HFFc6 (cell line): ENCODE data around the gene TRAPPC10. TPM values are rescaled to one million over a fixed set of nuclear protein-coding genes. Genes with fewer than 3 reads are reported as not detected.

Experiments used
- DNase-seq: peaks from one replicate; pipeline ENCODE4 v3.0.0-alpha.2; 2018
- H3K27ac Mint-ChIP-seq: 2 replicates; pipeline ENCODE4 v1.8.0; 2020; ENCODE audit warnings: mild to moderate bottlenecking, mixed read lengths
- H3K27me3 Mint-ChIP-seq: 2 replicates; pipeline ENCODE4 v1.8.0; 2021; ENCODE audit warnings: mild to moderate bottlenecking, moderate library complexity, mixed read lengths; ENCODE audit not compliant: insufficient read depth
- H3K36me3 Mint-ChIP-seq: 2 replicates; pipeline ENCODE4 v1.8.0; 2021; ENCODE audit warnings: low read depth, mixed read lengths
- H3K4me1 Mint-ChIP-seq: 2 replicates; pipeline ENCODE4 v1.8.0; 2020; ENCODE audit warnings: low read depth, mixed read lengths
- H3K4me3 Mint-ChIP-seq: 2 replicates; pipeline ENCODE4 v1.8.0; 2020; ENCODE audit warnings: mild to moderate bottlenecking, moderate library complexity, mixed read lengths
- H3K9me3 Mint-ChIP-seq: 2 replicates; pipeline ENCODE4 v1.8.0; 2020; ENCODE audit warnings: mild to moderate bottlenecking, mixed read lengths
- CTCF ChIP-seq: fragments of 200-600 bp; sonication (generic); IDR thresholded peaks from 2 replicates; pipeline ENCODE4 v1.5.0; 2021; ENCODE audit warnings: antibody characterized with exemption, mild to moderate bottlenecking
- total RNA-seq, 6 experiments: library from RNA; stranded (reverse); fragmentation: NEBNext Ultra II Directional; extraction: Animal tissue kit (Norgen Biotek cat#: 25700); gene quantifications; 2 replicates in 1 of 6; 3 replicates in 5 of 6; pipeline ENCODE4 v1.2.3, GENCODE V29; 2021

Gene TRAPPC10
- total RNA-seq, 6 experiments from 2014 or later = 24.1 to 29.4 (median 27.7) TPM

DNA sequence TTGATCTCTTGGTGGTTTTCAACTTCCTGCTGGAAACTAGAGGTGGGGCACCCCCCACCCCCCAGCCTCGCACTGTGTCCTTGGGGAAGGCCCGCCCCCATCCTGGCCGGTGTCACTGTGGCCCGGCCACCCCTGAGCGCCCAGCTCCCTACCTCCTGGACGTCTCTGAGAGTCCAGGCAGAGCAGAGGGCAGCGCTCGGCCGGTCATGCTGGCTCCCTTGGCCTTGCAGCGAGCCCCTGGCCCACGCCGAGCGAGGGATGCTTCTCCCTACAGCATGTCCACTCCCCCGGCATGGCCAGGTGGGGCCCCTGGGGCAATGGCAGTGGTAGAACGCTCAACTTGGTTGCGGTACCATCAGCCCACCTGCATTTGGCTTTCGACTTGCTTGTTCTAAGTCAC is 28.7 kb upstream of the TRAPPC10 start:
- Mint-ChIP-seq H3K4me3 (no peak overlapping the region), H3K9me3 (no peaks in the 10 kb centered on the region), H3K27ac (no peak overlapping the region), H3K36me3 (peaks cover 14% of the 10 kb centered on the region), H3K27me3 (peaks cover 5% of the 10 kb centered on the region; the same call in 1 of the 2 replicates), H3K4me1 (no peaks in the 10 kb centered on the region; the same call in 1 of the 2 replicates)
- no peak for DNase-seq
- TF ChIP-seq CTCF = no peak

- no peak for TF ChIP-seq CTCF
- DNase-seq = no peak
- Mint-ChIP-seq H3K4me3 (no peak overlapping the region), H3K9me3 (no peaks in the 10 kb centered on the region), H3K27ac (no peak overlapping the region), H3K4me1 (no peaks in the 10 kb centered on the region; the same call in 1 of the 2 replicates), H3K27me3 (peaks cover 5% of the 10 kb centered on the region; the same call in 1 of the 2 replicates), H3K36me3 (peaks cover 14% of the 10 kb centered on the region)
Observed at GRCh38 chr21:43983860-43984420, 28.2 kb upstream of the TRAPPC10 start.

DNA sequence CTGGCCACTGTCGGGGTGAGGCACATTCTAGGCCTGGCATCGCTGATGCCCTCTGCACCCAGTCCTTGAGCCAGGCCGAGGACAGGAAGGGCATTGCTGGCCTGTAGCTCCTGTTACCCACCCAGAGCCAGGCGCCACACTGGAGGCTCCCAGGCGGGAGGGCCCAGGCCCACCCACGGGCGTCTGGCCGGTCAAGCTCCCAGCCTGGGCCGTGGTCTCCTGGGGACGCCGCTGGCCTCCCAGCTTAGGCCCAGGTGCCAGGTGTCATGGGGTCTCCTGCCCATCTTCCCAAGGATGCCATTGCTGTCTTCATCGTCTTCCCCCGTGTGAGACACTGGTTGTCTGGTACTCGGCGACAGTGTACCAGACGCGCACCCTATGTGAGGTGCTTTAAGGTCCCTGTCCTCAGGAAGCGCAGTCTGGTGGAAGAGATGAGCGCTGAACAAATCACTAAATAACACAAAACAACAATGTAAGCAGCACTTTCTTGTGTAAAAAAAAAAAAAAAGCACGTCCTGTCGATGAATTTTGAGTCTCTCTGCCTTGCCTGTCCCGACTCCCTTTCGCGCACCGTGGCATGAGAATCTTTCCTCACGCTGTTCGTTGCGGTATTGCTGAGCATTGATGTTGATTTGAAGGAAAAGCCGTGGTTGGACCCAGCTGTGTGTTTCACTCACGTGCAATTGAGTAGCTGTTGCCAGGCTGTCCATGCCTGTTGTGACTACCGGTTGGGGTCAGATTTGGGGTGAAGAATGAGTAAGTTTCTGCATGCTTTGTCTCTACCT is 27.0 kb upstream of the TRAPPC10 start:
- Mint-ChIP-seq H3K9me3 (no peaks in the 10 kb centered on the region), H3K4me1 (no peaks in the 10 kb centered on the region; the same call in 1 of the 2 replicates), H3K27me3 (peaks cover 5% of the 10 kb centered on the region; the same call in 1 of the 2 replicates), H3K4me3 (no peak overlapping the region), H3K36me3 (peaks cover 14% of the 10 kb centered on the region), H3K27ac (no peak overlapping the region)
- no peak for TF ChIP-seq CTCF
- peak; percentile 6 for DNase-seq

GRCh38 chr21:43985690-43986251 is 26.3 kb upstream of the TRAPPC10 start:
- Mint-ChIP-seq H3K9me3 (no peaks in the 10 kb centered on the region), H3K27me3 (peaks cover 5% of the 10 kb centered on the region; the same call in 1 of the 2 replicates), H3K4me3 (no peak overlapping the region; the same call in 1 of the 2 replicates), H3K36me3 (peaks cover 14% of the 10 kb centered on the region), H3K4me1 (no peaks in the 10 kb centered on the region; the same call in 1 of the 2 replicates), H3K27ac (no peak overlapping the region)
- DNase-seq = no peak
- no peak for TF ChIP-seq CTCF

DNA sequence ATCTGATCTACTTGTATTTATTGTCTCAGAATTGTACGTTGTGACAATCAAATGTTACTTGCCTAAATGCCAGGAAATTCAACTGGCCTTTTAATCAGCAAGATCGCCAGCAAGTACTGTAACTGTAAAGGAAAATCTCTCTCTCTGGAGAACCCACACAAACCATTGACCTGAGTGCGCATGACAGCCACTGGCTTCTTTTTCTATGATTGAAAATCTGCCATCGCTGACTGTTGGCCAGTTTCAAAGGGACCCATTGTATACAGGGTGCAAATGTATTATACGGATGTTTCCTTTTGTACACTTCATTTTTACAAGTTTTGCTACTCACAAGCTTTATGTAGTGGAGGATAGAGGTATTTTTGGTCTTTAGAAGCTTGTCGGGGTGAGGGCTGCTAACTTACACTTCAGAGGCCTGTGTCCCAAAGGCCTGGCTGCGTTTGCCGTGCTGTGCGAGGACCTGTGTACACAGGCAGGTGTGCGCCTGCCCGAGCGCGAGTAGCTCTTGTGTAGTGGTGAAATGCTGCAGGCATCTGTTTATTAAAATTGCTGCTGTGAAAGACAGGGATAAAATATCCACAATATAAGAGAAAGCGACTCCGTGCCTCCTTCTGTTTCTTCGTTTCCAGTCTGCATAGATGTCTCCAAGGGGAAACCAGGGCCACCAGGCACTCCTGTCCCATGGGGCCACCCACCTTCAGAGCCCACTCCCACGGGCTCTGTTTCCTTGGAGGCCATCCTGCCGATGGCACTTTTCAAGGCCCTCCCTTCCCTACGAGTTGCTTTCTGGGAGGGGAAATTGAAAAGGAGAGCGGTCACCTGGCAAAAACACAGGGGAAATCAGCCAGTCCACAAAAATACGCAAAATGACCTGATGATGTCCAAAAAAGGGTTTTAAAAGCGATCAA is 25.3 kb upstream of the TRAPPC10 start:
- no peak overlapping the region for H3K27ac Mint-ChIP-seq
- H3K4me3 Mint-ChIP-seq = no peak overlapping the region
- peaks cover 14% of the 10 kb centered on the region for H3K36me3 Mint-ChIP-seq
- no peak for TF ChIP-seq CTCF
- no peaks in the 10 kb centered on the region for H3K9me3 Mint-ChIP-seq
- H3K27me3 Mint-ChIP-seq = peaks cover 5% of the 10 kb centered on the region; the same call in 1 of the 2 replicates
- H3K4me1 Mint-ChIP-seq = no peaks in the 10 kb centered on the region; the same call in 1 of the 2 replicates
- DNase-seq = no peak
